Right atrium auricular region (tissue), 2 donors: Measurements from ENCODE around the gene UNC5C. TPM values are rescaled to one million over a fixed set of nuclear protein-coding genes. Genes with fewer than 3 reads are reported as not detected.

Experiments used
- DNase-seq: peaks from one replicate; pipeline ENCODE4 v3.0.0-alpha.2; 2019; ENCODE audit warnings: low spot score
- H3K27ac ChIP-seq, 2 donors: fragments of 200-600 bp; sonication (generic); 1 replicate in 1 of 2; 2 replicates in 1 of 2; pipeline ENCODE4 v1.5.1; 2016 to 2019
- H3K27me3 ChIP-seq, 2 donors: fragments of 200-600 bp; sonication (generic); one replicate each; pipeline versions ENCODE4 v1.5.1 to v1.6.0; 2017 to 2019
- H3K36me3 ChIP-seq: fragments of 200-600 bp; sonication (generic); one replicate; pipeline ENCODE4 v1.5.1; 2016
- H3K4me1 ChIP-seq, 2 donors: fragments of 200-600 bp; sonication (generic); one replicate each; pipeline versions ENCODE4 v1.5.1 to v1.6.0; 2017 to 2019
- H3K4me3 ChIP-seq, 2 donors: fragments of 200-600 bp; sonication (generic); 1 replicate in 1 of 2; 2 replicates in 1 of 2; pipeline ENCODE4 v1.5.1; 2017 to 2019; ENCODE audit warnings: mild to moderate bottlenecking in 1 of 2, moderate library complexity in 1 of 2
- H3K9me3 ChIP-seq, 2 donors: fragments of 200-600 bp; sonication (generic); one replicate each; pipeline ENCODE4 v1.5.1; 2019
- CTCF ChIP-seq, 2 donors: fragments of 200-600 bp; sonication (generic); IDR thresholded peaks; one replicate each; pipeline ENCODE4 v1.5.1; 2019; ENCODE audit warnings: antibody characterized with exemption in 2 of 2
- total RNA-seq, 2 donors: library from RNA; depleted of rRNA; stranded (reverse); fragments of >200 nt; gene quantifications; one replicate each; pipeline ENCODE4 v1.1.0, GENCODE V29; 2016

Gene UNC5C
- total RNA-seq, 2 donors from 2014 or later = 3.8 to 4.6 TPM

GRCh38 chr4:95507147-95507546, 41.6 kb downstream of the UNC5C start:
- Histone ChIP-seq H3K36me3 (no peaks in the 10 kb centered on the region), H3K4me1 (no peaks in the 10 kb centered on the region), H3K9me3 (no peaks in the 10 kb centered on the region), H3K27me3 (no peaks in the 10 kb centered on the region), H3K4me3 (no peak overlapping the region), H3K27ac (no peak overlapping the region)
- no peak for DNase-seq
- no peak for TF ChIP-seq CTCF (IDR thresholded peaks at IDR 0.05)

GRCh38 chr4:95506264-95506663, 42.5 kb downstream of the UNC5C start:
- no peak for DNase-seq
- no peak overlapping the region for H3K4me3 ChIP-seq
- no peaks in the 10 kb centered on the region for H3K9me3 ChIP-seq
- peak overlapping the region in 1 of 2 donors; percentile 26 for H3K27ac ChIP-seq
- H3K27me3 ChIP-seq = no peaks in the 10 kb centered on the region
- no peaks in the 10 kb centered on the region for H3K4me1 ChIP-seq
- no peak for TF ChIP-seq CTCF (IDR thresholded peaks at IDR 0.05)
- H3K36me3 ChIP-seq = no peaks in the 10 kb centered on the region

- H3K27ac ChIP-seq = peak overlapping the region; percentile 26 to 42
- DNase-seq = no peak
- no peaks in the 10 kb centered on the region for H3K36me3 ChIP-seq
- no peaks in the 10 kb centered on the region for H3K4me1 ChIP-seq
- no peaks in the 10 kb centered on the region for H3K9me3 ChIP-seq
- H3K27me3 ChIP-seq = no peaks in the 10 kb centered on the region
- H3K4me3 ChIP-seq = no peak overlapping the region
- TF ChIP-seq CTCF (IDR thresholded peaks at IDR 0.05) = no peak
These were observed 43.0 kb downstream of the UNC5C start for GRCh38 chr4:95505799-95506198.

- peak overlapping the region; percentile 26 to 42 for H3K27ac ChIP-seq
- no peaks in the 10 kb centered on the region for H3K27me3 ChIP-seq
- no peaks in the 10 kb centered on the region for H3K36me3 ChIP-seq
- DNase-seq = no peak
- TF ChIP-seq CTCF (IDR thresholded peaks at IDR 0.05) = no peak
- no peaks in the 10 kb centered on the region for H3K4me1 ChIP-seq
- no peaks in the 10 kb centered on the region for H3K9me3 ChIP-seq
- no peak overlapping the region for H3K4me3 ChIP-seq
These were observed 43.6 kb downstream of the UNC5C start for GRCh38 chr4:95505151-95505550.

GRCh38 chr4:95504501-95504900, 44.3 kb downstream of the UNC5C start:
- Histone ChIP-seq H3K4me3 (no peak overlapping the region), H3K27ac (no peak overlapping the region), H3K36me3 (no peaks in the 10 kb centered on the region), H3K4me1 (no peaks in the 10 kb centered on the region), H3K9me3 (no peaks in the 10 kb centered on the region), H3K27me3 (no peaks in the 10 kb centered on the region)
- no peak for DNase-seq
- no peak for TF ChIP-seq CTCF (IDR thresholded peaks at IDR 0.05)

- Histone ChIP-seq H3K4me3 (no peak overlapping the region), H3K27me3 (no peaks in the 10 kb centered on the region), H3K27ac (no peak overlapping the region), H3K9me3 (no peaks in the 10 kb centered on the region), H3K36me3 (no peaks in the 10 kb centered on the region), H3K4me1 (no peaks in the 10 kb centered on the region)
- no peak for TF ChIP-seq CTCF (IDR thresholded peaks at IDR 0.05)
- DNase-seq = no peak
These were observed 48.4 kb downstream of the UNC5C start for GRCh38 chr4:95500361-95500760.
